GM21360 (cell line): ENCODE data around the gene COL3A1.
A peak's percentile ranks its signal among the peaks of the same experiment; 100 is the strongest.

ENCODE experiments used
- ATAC-seq: cut with Tn5 transposase; IDR thresholded peaks from one replicate; pipeline ENCODE4 v1.9.1; 2021; ENCODE audit warnings: mild to moderate bottlenecking, moderate library complexity; ENCODE audit not compliant: unreplicated experiment

COL3A1 gene

GRCh38 chr2:189014449-189015138, 40.4 kb downstream of the COL3A1 start:
- ATAC-seq: no peak

DNA sequence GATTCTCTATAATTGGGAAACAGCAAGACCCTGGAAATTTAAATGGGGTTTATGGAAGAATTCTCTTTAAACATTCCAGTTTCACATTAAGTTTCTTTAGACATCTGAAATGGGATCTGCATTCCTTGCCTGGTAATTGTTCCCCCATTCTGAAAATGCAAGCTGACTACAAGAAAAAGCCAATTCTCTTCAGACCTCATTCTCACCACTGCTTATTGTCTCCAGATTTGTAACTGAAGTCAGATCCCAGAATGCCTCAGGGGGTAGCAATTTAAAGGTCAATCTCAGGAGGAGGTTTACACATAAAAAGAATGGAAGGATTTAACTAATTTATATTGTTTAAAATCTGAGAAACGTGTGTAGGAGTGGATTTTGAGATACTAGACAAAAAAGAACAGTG, 41.2 kb downstream of the COL3A1 start:
- no peak for ATAC-seq

DNA sequence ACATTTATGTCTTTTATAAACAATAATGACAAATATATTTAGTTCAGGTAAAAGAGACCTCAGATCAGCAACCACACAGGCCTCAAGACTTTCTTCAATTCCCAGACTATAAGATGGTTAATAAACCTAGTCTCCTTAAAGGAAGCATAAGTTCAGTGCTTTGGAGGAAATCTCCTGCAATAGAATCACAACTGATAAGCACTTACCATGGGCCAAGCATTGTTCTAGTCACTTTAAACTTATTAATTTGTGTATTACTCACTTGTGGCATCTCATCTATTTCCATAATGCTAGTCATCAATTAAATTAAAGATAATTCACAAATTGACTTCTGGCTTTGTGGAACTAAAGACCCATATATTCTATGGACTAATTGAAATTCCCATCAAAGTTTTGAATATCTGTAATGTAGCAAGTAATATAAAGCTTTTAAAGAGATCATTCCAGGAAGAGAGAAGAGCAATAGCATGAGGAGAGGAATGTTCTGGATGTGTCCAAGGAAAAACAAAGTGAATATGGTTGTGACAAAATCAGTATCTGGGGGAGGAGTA, 42.2 kb downstream of the COL3A1 start:
- ATAC-seq: no peak

DNA sequence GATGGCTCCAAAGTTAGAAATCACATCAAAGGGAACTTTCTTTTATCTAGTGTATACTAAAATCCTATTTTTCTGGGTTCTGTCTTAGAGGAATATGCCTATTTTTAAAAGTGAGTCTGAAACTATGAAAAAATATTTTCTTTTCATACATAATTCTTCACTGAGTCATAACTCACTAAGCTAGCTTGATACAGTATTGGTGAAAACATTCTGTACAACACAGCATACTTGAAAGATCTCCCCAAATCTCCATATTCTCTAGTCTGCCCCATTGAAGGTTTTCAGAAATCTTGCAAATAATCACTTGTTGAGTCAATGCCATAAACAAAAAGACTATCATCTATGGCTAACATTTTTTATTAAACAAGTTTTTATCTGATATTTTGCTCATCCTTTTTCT, 44.5 kb downstream of the COL3A1 start:
- no peak for ATAC-seq

GRCh38 chr2:189020179-189020578, 46.0 kb downstream of the COL3A1 start:
- no peak for ATAC-seq

DNA sequence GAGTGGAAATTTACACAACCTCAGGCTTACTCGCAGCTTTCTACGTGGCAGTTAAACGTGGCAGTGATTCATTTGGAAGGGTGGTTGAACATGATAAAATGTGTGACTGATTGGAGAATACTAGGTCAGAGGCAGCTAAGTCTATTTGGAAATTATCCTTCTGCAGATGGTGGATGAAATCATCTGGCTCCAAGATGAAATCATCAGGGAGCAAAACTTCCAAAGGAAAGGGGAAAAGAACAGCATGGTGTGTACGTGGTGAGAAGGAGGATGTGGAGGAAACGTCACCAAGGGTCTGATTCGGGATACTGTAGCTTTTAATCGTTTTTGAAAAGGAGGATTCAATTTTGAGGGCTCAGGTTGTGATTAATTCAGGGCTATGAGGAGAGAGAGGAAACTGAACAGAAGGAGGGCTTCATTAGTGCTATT, 47.9 kb downstream of the COL3A1 start:
- ATAC-seq: no peak

DNA sequence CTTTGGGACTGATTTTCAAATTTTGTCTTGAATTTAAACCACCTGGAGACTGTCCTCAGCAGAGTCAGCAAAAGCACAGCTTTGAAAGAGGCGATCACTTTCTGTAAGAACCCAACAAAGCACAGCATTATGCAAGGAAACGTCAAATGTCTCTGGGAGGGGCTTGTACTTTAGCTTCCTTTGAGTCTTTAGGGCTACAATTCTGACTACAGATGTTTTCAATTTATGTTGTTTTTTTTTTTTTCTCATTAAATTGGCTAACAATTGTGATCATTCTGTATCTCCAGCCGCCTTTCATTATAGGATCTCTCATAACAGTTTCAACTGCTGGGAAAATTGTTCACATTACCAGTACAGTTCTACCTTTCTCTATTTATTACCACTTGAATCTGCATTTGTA, 48.3 kb downstream of the COL3A1 start:
- ATAC-seq: no peak

DNA sequence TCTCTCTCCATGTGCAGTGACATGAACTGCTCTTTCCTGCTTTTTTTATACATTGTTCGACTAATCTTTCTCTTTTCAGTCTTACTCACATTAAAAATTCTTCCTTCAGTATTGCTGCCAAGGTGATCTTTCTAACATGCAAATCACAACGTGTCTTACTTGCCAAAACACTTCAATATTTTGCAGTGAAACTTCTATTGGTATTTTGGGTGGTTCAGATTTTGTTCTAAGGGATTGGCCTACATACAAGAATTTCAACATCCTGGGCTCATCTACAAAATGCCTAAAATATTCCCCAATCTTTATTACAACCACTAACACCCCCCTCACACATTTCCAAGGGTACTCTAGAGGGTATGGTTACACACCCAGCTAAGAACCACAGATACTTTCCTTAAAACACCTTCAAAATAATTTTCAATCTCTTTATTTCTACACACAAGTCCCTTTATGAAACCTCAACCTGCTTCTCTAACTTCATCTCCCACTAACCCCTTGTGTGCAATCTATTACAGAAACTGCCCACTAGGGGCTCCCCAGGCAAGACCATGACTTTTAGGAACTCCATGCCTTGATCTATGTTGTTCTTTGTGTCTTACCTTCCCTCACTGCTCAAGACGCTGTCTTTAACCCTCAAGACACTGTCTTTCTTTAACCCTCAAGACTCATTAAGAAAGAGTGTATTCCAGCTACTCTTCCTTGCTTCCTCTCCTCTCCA, 50.9 kb downstream of the COL3A1 start:
- peak; percentile 85 for ATAC-seq

DNA sequence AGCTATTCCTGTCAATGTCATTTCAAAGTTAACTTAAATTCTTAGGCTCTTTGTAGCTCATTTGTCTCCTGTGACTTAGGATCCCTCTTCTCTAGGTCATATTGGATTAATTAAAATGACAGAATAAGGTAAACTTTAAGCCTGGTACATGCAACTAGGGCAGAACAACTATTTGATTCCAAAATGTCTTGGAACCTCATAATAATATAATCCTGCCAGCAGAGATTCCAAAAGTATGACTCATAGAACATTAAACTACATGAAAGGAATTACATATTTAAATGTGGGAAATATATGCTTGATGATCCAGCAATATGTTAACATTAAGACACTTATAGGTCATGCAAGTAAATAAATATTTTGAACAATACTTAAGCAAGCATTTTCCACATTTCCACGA, 63.3 kb downstream of the COL3A1 start:
- no peak for ATAC-seq

DNA sequence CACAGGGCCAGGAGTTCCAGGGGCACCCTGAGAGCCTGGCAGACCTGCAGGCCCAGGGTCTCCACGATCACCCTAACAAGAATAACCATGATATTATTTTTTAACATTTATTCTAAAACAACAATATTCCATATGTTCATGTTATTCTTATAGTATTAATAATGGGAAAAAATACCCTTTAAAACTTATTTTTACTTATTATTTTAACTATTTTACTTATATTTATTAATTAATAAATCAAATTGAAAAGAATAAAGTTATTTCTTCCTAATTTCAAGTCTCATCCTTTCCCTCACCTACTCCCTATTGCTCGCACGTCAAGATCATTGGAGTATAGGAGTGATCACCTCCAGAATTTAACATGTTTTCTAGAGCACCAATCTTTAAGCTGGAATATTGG, 71.7 kb downstream of the COL3A1 start:
- ATAC-seq: no peak

DNA sequence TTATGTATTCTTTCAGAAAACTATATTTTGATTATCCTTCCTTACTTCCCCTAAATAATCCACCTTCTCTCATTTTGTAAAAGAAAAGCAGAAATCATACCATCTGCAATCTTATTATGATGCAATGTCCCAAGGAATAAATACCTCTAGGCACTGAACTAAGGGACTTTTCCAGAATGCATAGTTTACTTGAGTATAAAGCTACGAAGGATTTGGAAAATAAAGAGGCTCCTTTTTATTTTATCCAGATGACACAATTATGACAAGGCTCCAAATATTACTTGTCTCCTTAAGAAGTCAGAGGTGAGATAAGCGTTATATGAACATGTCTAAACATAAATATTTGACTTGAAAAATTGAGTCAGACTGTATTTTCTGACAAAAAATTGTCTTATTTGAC, 72.1 kb downstream of the COL3A1 start:
- ATAC-seq: no peak

DNA sequence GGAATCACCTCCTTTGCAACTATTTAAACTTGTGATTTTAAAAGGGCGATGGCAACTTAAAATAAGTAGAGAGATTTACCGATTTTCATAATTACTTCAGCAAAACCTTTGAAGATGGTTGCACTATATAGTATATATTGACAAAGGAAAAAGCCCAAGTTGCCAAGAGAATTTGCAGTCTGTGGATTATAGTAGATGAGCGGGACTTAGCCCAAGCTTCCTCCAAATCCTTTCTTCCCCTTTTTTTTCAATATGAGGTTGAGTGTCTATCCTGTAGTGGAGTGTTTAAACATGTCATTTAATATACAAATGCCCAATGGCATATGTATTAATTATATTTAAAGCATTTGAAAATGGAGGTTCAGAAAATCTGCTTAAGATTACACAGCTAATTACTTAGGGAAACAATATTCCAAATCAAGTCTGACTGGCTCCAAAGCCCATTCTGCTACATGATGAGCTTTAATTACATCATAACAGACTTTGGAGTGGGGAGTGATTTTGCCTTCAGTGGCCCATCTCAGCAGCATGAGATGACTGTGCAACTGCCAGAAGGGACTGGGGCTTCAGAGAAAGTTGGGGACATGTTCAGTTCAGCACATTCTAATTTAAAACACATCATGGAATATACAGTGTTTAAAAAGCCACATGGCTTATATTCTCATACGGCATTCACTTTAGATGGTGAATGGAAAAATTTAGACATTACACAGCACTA, 73.2 kb downstream of the COL3A1 start:
- ATAC-seq: no peak

DNA sequence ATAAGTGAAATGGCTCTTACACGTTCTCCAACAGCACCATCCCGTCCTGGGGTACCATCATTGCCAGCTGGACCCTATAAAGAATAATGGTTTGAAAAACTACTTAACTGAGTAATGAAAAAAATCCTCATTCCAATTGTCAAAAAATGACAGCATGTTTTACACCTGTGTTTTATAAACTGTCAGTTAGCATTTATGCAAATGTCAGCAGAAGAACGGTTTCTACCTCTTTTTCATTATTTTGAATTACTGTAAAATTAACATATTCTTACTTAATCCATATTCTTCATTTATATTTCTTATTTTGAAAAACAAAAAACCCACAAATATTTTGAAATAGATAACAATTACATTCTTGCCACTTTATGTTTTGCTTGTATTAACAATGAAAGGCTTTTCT, 74.0 kb downstream of the COL3A1 start:
- ATAC-seq: no peak

GRCh38 chr2:189049709-189050164, 75.6 kb downstream of the COL3A1 start:
- ATAC-seq: no peak

- ATAC-seq: no peak
Measured at GRCh38 chr2:189050165-189050712, 76.1 kb downstream of the COL3A1 start.

DNA sequence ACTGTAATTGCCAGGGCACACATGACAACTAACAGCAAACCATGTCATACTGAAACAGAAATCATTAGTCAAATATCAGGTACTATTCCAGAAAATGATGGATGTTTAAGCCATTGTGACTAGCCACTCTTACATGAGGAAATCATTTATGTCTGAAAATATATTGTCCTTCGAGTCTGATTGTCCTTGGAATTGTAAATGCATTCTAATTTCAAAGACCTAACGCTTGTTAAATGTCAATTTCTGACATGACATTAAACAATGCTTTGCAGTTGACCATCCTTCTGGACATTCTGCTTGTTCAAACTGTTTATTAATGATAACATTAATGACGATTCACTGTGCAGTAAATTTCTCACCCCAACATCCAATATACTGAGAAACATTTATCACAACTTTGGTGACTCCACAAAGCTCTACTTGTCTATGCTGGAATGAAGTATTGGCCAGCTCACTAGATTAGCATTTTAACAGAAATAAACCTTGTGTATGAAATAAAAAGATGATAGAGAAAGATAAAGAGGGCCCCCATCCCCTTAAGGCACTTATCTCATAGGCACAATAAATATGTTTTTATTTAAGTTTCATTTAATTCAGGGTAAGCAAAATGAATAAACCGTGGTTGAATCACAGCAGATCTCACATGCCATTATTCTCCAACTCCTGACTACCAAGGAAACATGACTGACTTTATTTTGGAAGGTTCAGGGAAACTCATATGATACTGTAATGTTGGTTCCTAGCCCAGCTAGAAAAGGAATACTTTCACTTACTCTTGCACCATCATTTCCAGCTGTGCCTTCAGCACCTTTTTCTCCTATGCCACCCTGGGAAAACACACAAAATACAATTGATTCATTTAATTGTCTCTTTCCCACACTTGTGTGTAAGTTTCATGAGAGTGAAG, 82.3 kb downstream of the COL3A1 start:
- ATAC-seq: no peak

DNA sequence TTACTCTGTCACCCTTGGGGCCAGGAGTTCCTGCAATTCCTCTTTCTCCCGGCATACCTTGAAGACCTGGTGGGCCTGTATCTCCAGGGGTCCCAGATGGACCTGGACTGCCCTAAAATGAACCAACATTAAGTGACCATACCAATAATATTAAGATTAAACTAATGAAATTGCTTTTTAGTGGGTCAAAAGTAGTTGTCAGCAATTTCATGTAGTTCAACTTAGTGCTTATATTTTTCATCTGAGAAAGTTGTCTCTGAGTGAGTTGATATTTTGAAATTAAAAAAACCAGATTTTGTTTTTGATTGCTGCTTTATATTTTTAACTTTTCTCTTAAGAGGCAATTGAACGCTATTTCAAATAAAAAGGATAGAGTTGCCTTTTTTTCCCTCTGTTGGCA, 83.1 kb downstream of the COL3A1 start:
- no peak for ATAC-seq

GRCh38 chr2:189060096-189060642, 86.0 kb downstream of the COL3A1 start:
- no peak for ATAC-seq
